ENCODE data around the gene KIF16B. TPM values are rescaled to one million over a fixed set of nuclear protein-coding genes. Genes with fewer than 3 reads are reported as not detected.

KIF16B gene
- total and polyA plus RNA-seq, 2 of the 8 experiments (the other 6 are each of a cell fraction or from before 2014, with no cell fraction given): 3.0 to 9.2 TPM

- Histone ChIP-seq H2AFZ (ENCODE audit: low read length) (no peak overlapping the region), H3K36me3 (ENCODE audit: control insufficient read depth in 2 of 4, insufficient read depth in 4 of 4, low read length in 3 of 4) (no peaks in the 10 kb centered on the region; a peak in 1 of 8 replicates), H3K27ac (ENCODE audit: low read depth, low read length) (no peak overlapping the region), H3K56ac (replicated peaks; ENCODE audit: insufficient read length, low read depth, low read length) (no peak overlapping the region), H2AK5ac (ENCODE audit: low read depth, low read length) (no peak overlapping the region), H3K79me1 (ENCODE audit: low read depth, low read length) (no peaks in the 10 kb centered on the region), H3K27me3 (replicated peaks in 1 of 4; ENCODE audit: control insufficient read depth in 3 of 4, extremely low read depth in 1 of 4, insufficient read depth in 3 of 4, low read length in 3 of 4) (no peaks in the 10 kb centered on the region), H4K5ac (ENCODE audit: insufficient read length, low read depth, low read length) (no peak overlapping the region), H2BK120ac (replicated peaks; ENCODE audit: low read depth, low read length) (no peak overlapping the region), H3K18ac (ENCODE audit: extremely low read depth, low read length) (no peak overlapping the region), H3K79me2 (ENCODE audit: control insufficient read depth in 1 of 2, insufficient read depth in 2 of 2, low read length in 2 of 2) (no peaks in the 10 kb centered on the region), H3K23me2 (ENCODE audit: low read depth, low read length) (no peaks in the 10 kb centered on the region), H3K4me2 (ENCODE audit: insufficient read depth in 1 of 2, low read depth in 2 of 2, low read length in 2 of 2) (no peak overlapping the region), H3K9me3 (ENCODE audit: insufficient read depth in 2 of 2, low read depth in 1 of 2, low read length in 1 of 2) (no peaks in the 10 kb centered on the region), H3K9ac (replicated peaks in 1 of 4; ENCODE audit: extremely low read depth in 1 of 4, low read depth in 3 of 4, low read length in 3 of 4) (no peak overlapping the region), H2BK15ac (ENCODE audit: low read length) (no peak overlapping the region), H3K4ac (replicated peaks; ENCODE audit: insufficient read length, low read depth, low read length) (no peak overlapping the region), H3K23ac (ENCODE audit: insufficient read length) (no peak overlapping the region), H2BK5ac (ENCODE audit: low read depth, low read length) (no peak overlapping the region), H4K91ac (replicated peaks; ENCODE audit: insufficient read length, low read length) (no peak overlapping the region), H4K20me1 (replicated peaks in 1 of 2; ENCODE audit: control insufficient read depth in 1 of 2, insufficient read depth in 2 of 2, low read length in 2 of 2) (no peaks in the 10 kb centered on the region), H3K4me1 (replicated peaks in 1 of 4; ENCODE audit: control insufficient read depth in 3 of 4, insufficient read depth in 4 of 4, low read length in 3 of 4) (no peaks in the 10 kb centered on the region), H2BK12ac (ENCODE audit: low read depth, low read length) (no peak overlapping the region), H3K14ac (ENCODE audit: insufficient read length) (no peak overlapping the region), H2BK20ac (ENCODE audit: low read length) (no peak overlapping the region), H3K4me3 (ENCODE audit: extremely low read depth in 1 of 4, insufficient read depth in 2 of 4, low read depth in 3 of 4, low read length in 4 of 4) (no peak overlapping the region), H4K8ac (ENCODE audit: extremely low read depth, insufficient read depth, low read length) (no peak overlapping the region)
- WGBS, 2 experiments (ENCODE audit: extremely low coverage in 1 of 2, insufficient coverage in 1 of 2, insufficient read length in 1 of 2, insufficient replicate concordance in 2 of 2, low coverage in 1 of 2, low lambda C conversion rate in 2 of 2, missing lambda C conversion rate in 1 of 2): 91% methylated on average over 5 of the region's 5 CpGs; no CpG with 5 or more reads in 1 of the 2 experiments
- no peak for FAIRE-seq
- ChIA-PET POLR2A (ENCODE audit: partially characterized antibody) (no interaction called here), CTCF (ENCODE audit: partially characterized antibody) (no interaction called here)
- DNase-seq (ENCODE audit: low read depth in 1 of 2, low spot score in 2 of 2): no peak
- no peak for TF ChIP-seq NRF1 (IDR thresholded peaks at IDR 0.05; ENCODE audit: low read depth, low read length)
Observed at GRCh38 chr20:16469395-16469905, 103.8 kb downstream of the KIF16B start.

Measured in H1 (cell line).